K562 (cell line): ENCODE data around the gene RANGAP1. TPM values are rescaled to one million over a fixed set of nuclear protein-coding genes. Genes with fewer than 3 reads are reported as not detected.

Source experiments
- BCL6 ChIP-seq: fragments of 250-450 bp; sonication (Bioruptor Pico); IDR thresholded peaks from 2 replicates; pipeline ENCODE4 v1.4.0; 2020
- C11orf30 ChIP-seq: fragments of 450-650 bp; IDR thresholded peaks from 2 replicates; pipeline ENCODE4 v1.6.1; 2016; ENCODE audit warnings: low read depth, mild to moderate bottlenecking
- CBFA2T3 ChIP-seq: fragments of 450-650 bp; IDR thresholded peaks from 2 replicates; pipeline ENCODE4 v1.6.1; 2017
- CHD4 ChIP-seq: fragments of 200-600 bp; sonication (generic); IDR thresholded peaks from 3 replicates; pipeline ENCODE4 v1.6.1; 2012; ENCODE audit warnings: low read depth, mild to moderate bottlenecking, mixed read lengths, low read length, inconsistent platforms; ENCODE audit not compliant: insufficient read depth, insufficient replicate concordance, poor library complexity, severe bottlenecking
- HDAC3 ChIP-seq: fragments of 450-650 bp; IDR thresholded peaks from 2 replicates; pipeline ENCODE4 v1.6.1; 2018; ENCODE audit warnings: borderline replicate concordance, mild to moderate bottlenecking, moderate library complexity; ENCODE audit not compliant: partially characterized antibody
- KLF6 ChIP-seq: fragments of 250-450 bp; sonication (Bioruptor Pico); IDR thresholded peaks from 2 replicates; pipeline ENCODE4 v1.4.0; 2020; ENCODE audit warnings: mild to moderate bottlenecking, moderate library complexity, borderline replicate concordance
- MBD1 ChIP-seq: fragments of 250-450 bp; sonication (Bioruptor Pico); IDR thresholded peaks from 2 replicates; pipeline ENCODE4 v1.8.0; 2022; ENCODE audit warnings: inconsistent platforms
- NCOA1 ChIP-seq: fragments of 450-650 bp; IDR thresholded peaks from 2 replicates; pipeline ENCODE4 v1.6.1; 2016; ENCODE audit warnings: low read depth
- POU5F1 ChIP-seq: fragments of 150-350 bp; IDR thresholded peaks from 2 replicates; pipeline ENCODE4 v1.6.1; 2014; ENCODE audit warnings: borderline replicate concordance, low read length, low read depth, mild to moderate bottlenecking; ENCODE audit not compliant: partially characterized antibody
- PTTG1 ChIP-seq: fragments of 450-650 bp; IDR thresholded peaks from 2 replicates; pipeline ENCODE4 v1.6.1; 2016; ENCODE audit warnings: low read depth, mild to moderate bottlenecking, missing genetic modification characterization, missing compliant biosample characterization
- SAFB2 ChIP-seq: fragments of 200-400 bp; formaldehyde crosslinking; IDR thresholded peaks from 2 replicates; pipeline ENCODE4 v1.6.1; 2018; ENCODE audit warnings: borderline replicate concordance, low read length, low read depth, moderate library complexity; ENCODE audit not compliant: severe bottlenecking
- SMAD4 ChIP-seq: fragments of 250-450 bp; sonication (Bioruptor Pico); conservative IDR thresholded peaks from 2 replicates; pipeline ENCODE4 v1.8.0; 2021; ENCODE audit warnings: inconsistent platforms, mild to moderate bottlenecking, moderate library complexity
- SNIP1 ChIP-seq: fragments of 450-650 bp; IDR thresholded peaks from 2 replicates; pipeline ENCODE4 v1.7.1; 2017; ENCODE audit warnings: low read depth, mild to moderate bottlenecking
- TCF15 ChIP-seq: fragments of 250-450 bp; sonication (Bioruptor Pico); IDR thresholded peaks from 2 replicates; pipeline ENCODE4 v1.8.0; 2022; ENCODE audit warnings: moderate library complexity, mild to moderate bottlenecking, inconsistent platforms
- XRCC4 ChIP-seq: IDR thresholded peaks from one replicate; pipeline ENCODE4 v1.6.1; 2011; ENCODE audit not compliant: insufficient read depth, insufficient read length; ENCODE audit errors: extremely low read depth
- YBX1 ChIP-seq: fragments of 450-650 bp; IDR thresholded peaks from 2 replicates; pipeline ENCODE4 v1.7.1; 2016; ENCODE audit warnings: mild to moderate bottlenecking
- ZNF507 ChIP-seq: conservative IDR thresholded peaks from 2 replicates; pipeline ENCODE4 v1.6.1; 2017; ENCODE audit warnings: missing genetic modification characterization, missing compliant biosample characterization
- polyA plus RNA-seq, 8 experiments: library from polyadenylated mRNA; depleted of rRNA in 4 of 8; stranded (reverse) in 5 of 8; unstranded in 3 of 8; fragments of >200 nt; fragmentation: Nextera tagmentation in 2 of 8; fragmentation: Illumina TruSeq in 1 of 8; extraction: Ambion mirVana in 2 of 8; extraction: Trizol in 1 of 8; gene quantifications; 2 replicates each; pipeline versions ENCODE4 v1.2.1 to v1.2.3, GENCODE V29; 2011 to 2014; ENCODE audit warnings: inconsistent platforms in 1 of 8, missing spikeins in 1 of 8
- total RNA-seq, 7 experiments: library from RNA; depleted of rRNA in 6 of 7; stranded (reverse); fragments of >200 nt in 6 of 7; fragmentation: Illumina TruSeq in 2 of 7; extraction: Trizol in 2 of 7; gene quantifications; 2 replicates each; pipeline versions ENCODE4 v1.2.1 to v1.2.3, GENCODE V29; 2011 to 2021; ENCODE audit warnings: low replicate concordance in 1 of 7
- TF ChIP-seq, protein P1 (sequence below): sonication (generic); formaldehyde crosslinking; IDR thresholded peaks from 2 replicates; pipeline ENCODE4 v1.8.1; 2023; ENCODE audit warnings: mild to moderate bottlenecking, missing genetic modification reagents
- TF ChIP-seq, protein P2 (sequence below): fragments of 250-450 bp; sonication (Bioruptor Pico); IDR thresholded peaks from 2 replicates; pipeline ENCODE4 v1.4.0; 2020

Gene RANGAP1
- total and polyA plus RNA-seq, 9 of the 15 experiments (the other 6 are each of a cell fraction or from before 2014, with no cell fraction given): 2.1 to 104 (median 50.6) TPM

- TF ChIP-seq, protein P1, sequence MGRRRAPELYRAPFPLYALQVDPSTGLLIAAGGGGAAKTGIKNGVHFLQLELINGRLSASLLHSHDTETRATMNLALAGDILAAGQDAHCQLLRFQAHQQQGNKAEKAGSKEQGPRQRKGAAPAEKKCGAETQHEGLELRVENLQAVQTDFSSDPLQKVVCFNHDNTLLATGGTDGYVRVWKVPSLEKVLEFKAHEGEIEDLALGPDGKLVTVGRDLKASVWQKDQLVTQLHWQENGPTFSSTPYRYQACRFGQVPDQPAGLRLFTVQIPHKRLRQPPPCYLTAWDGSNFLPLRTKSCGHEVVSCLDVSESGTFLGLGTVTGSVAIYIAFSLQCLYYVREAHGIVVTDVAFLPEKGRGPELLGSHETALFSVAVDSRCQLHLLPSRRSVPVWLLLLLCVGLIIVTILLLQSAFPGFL (CRISPR knock-in tag): no peak
- TF ChIP-seq SMAD4 (CRISPR knock-in tag) (no peak), YBX1 (no peak), SNIP1 (no peak), PTTG1 (tag) (no peak), C11orf30 (peak; percentile 87), ZNF507 (tag) (no peak), NCOA1 (no peak), XRCC4 (no peak), SAFB2 (no peak), KLF6 (CRISPR knock-in tag) (no peak), TCF15 (CRISPR knock-in tag) (no peak), POU5F1 (peak; percentile 18), CHD4 (no peak), HDAC3 (no peak), MBD1 (CRISPR knock-in tag) (no peak), BCL6 (CRISPR knock-in tag) (no peak), CBFA2T3 (no peak)
- TF ChIP-seq, protein P2, sequence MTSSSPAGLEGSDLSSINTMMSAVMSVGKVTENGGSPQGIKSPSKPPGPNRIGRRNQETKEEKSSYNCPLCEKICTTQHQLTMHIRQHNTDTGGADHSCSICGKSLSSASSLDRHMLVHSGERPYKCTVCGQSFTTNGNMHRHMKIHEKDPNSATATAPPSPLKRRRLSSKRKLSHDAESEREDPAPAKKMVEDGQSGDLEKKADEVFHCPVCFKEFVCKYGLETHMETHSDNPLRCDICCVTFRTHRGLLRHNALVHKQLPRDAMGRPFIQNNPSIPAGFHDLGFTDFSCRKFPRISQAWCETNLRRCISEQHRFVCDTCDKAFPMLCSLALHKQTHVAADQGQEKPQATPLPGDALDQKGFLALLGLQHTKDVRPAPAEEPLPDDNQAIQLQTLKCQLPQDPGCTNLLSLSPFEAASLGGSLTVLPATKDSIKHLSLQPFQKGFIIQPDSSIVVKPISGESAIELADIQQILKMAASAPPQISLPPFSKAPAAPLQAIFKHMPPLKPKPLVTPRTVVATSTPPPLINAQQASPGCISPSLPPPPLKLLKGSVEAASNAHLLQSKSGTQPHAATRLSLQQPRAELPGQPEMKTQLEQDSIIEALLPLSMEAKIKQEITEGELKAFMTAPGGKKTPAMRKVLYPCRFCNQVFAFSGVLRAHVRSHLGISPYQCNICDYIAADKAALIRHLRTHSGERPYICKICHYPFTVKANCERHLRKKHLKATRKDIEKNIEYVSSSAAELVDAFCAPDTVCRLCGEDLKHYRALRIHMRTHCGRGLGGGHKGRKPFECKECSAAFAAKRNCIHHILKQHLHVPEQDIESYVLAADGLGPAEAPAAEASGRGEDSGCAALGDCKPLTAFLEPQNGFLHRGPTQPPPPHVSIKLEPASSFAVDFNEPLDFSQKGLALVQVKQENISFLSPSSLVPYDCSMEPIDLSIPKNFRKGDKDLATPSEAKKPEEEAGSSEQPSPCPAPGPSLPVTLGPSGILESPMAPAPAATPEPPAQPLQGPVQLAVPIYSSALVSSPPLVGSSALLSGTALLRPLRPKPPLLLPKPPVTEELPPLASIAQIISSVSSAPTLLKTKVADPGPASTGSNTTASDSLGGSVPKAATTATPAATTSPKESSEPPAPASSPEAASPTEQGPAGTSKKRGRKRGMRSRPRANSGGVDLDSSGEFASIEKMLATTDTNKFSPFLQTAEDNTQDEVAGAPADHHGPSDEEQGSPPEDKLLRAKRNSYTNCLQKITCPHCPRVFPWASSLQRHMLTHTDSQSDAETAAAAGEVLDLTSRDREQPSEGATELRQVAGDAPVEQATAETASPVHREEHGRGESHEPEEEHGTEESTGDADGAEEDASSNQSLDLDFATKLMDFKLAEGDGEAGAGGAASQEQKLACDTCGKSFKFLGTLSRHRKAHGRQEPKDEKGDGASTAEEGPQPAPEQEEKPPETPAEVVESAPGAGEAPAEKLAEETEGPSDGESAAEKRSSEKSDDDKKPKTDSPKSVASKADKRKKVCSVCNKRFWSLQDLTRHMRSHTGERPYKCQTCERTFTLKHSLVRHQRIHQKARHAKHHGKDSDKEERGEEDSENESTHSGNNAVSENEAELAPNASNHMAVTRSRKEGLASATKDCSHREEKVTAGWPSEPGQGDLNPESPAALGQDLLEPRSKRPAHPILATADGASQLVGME (CRISPR knock-in tag): no peak
Measured at GRCh38 chr22:41204992-41205900, 80.7 kb downstream of the RANGAP1 start, which contains the start of gene L3MBTL2 (continued).
